Neural progenitor cell (in vitro differentiated cells): ENCODE measurements around the gene MOK. TPM values are rescaled to one million over a fixed set of nuclear protein-coding genes. Genes with fewer than 3 reads are reported as not detected.
A peak's percentile ranks its signal among the peaks of the same experiment; 100 is the strongest.

Source experiments
- DNase-seq: peaks from one replicate; pipeline ENCODE4 v3.0.0-alpha.2; 2016; ENCODE audit warnings: low spot score
- H2AFZ ChIP-seq: fragments of 200-600 bp; sonication (generic); replicated peaks from 2 replicates; pipeline ENCODE4 v1.6.1; 2016; ENCODE audit warnings: antibody characterized with exemption
- H3F3A ChIP-seq: fragments of 200-600 bp; sonication (generic); 2 replicates; pipeline ENCODE4 v1.6.1; 2016; ENCODE audit warnings: antibody characterized with exemption, low read depth
- H3K27ac ChIP-seq: fragments of 200-600 bp; sonication (generic); 2 replicates; pipeline ENCODE4 v1.5.1; 2016; ENCODE audit warnings: mild to moderate bottlenecking
- H3K27me3 ChIP-seq: fragments of 200-600 bp; sonication (generic); 2 replicates; pipeline ENCODE4 v1.6.1; 2016; ENCODE audit warnings: mild to moderate bottlenecking, moderate library complexity
- H3K36me3 ChIP-seq: fragments of 200-600 bp; sonication (generic); 2 replicates; pipeline ENCODE4 v1.5.1; 2016
- H3K4me1 ChIP-seq: fragments of 200-600 bp; sonication (generic); 2 replicates; pipeline ENCODE4 v1.6.1; 2016; ENCODE audit warnings: mixed run types
- H3K4me2 ChIP-seq: fragments of 200-600 bp; sonication (generic); 2 replicates; pipeline ENCODE4 v1.6.1; 2016
- H3K4me3 ChIP-seq: fragments of 200-600 bp; sonication (generic); 2 replicates; pipeline ENCODE4 v1.5.1; 2016
- H3K79me2 ChIP-seq: fragments of 200-600 bp; sonication (generic); 2 replicates; pipeline ENCODE4 v1.6.1; 2016; ENCODE audit warnings: low read depth
- H3K9ac ChIP-seq: fragments of 200-600 bp; sonication (generic); 2 replicates; pipeline ENCODE4 v1.6.1; 2016
- H3K9me3 ChIP-seq: fragments of 200-600 bp; sonication (generic); 2 replicates; pipeline ENCODE4 v1.5.1; 2016; ENCODE audit warnings: low read depth
- H4K20me1 ChIP-seq: fragments of 200-600 bp; sonication (generic); 2 replicates; pipeline ENCODE4 v1.6.1; 2016; ENCODE audit warnings: low read depth
- H3K27ac Mint-ChIP-seq: 3 replicates; pipeline ENCODE4 v1.8.0; 2021; ENCODE audit warnings: mixed read lengths
- H3K27me3 Mint-ChIP-seq: 2 replicates; pipeline ENCODE4 v1.8.0; 2022; ENCODE audit warnings: low read depth, mild to moderate bottlenecking, inconsistent platforms, moderate library complexity, mixed read lengths; ENCODE audit not compliant: insufficient read depth
- H3K36me3 Mint-ChIP-seq: 3 replicates; pipeline ENCODE4 v1.8.0; 2021; ENCODE audit warnings: mixed read lengths
- H3K4me1 Mint-ChIP-seq: 3 replicates; pipeline ENCODE4 v1.8.0; 2021; ENCODE audit warnings: mixed read lengths
- H3K4me3 Mint-ChIP-seq: 3 replicates; pipeline ENCODE4 v1.8.0; 2021; ENCODE audit warnings: mild to moderate bottlenecking, moderate library complexity, mixed read lengths
- H3K9me3 Mint-ChIP-seq: 3 replicates; pipeline ENCODE4 v1.8.0; 2020; ENCODE audit warnings: mixed read lengths
- EZH2 ChIP-seq: fragments of 200-600 bp; sonication (generic); IDR thresholded peaks from 2 replicates; pipeline ENCODE4 v1.6.1; 2017; ENCODE audit warnings: antibody characterized with exemption, mild to moderate bottlenecking, moderate library complexity
- EZH2phosphoT487 ChIP-seq: fragments of 200-600 bp; sonication (generic); IDR thresholded peaks from 2 replicates; pipeline ENCODE4 v1.6.1; 2017; ENCODE audit warnings: antibody characterized with exemption
- total RNA-seq: library from RNA; depleted of rRNA; stranded (reverse); fragments of >200 nt; gene quantifications from 2 replicates; pipeline ENCODE4 v1.2.3, GENCODE V29; 2015; ENCODE audit warnings: low replicate concordance
- TF ChIP-seq, protein P1 (sequence below): fragments of 200-600 bp; sonication (generic); IDR thresholded peaks from 2 replicates; pipeline ENCODE4 v1.5.1; 2017; ENCODE audit warnings: antibody characterized with exemption, mild to moderate bottlenecking

The MOK gene
- total RNA-seq, 1 donor from 2014 or later, result 9.9 TPM

DNA sequence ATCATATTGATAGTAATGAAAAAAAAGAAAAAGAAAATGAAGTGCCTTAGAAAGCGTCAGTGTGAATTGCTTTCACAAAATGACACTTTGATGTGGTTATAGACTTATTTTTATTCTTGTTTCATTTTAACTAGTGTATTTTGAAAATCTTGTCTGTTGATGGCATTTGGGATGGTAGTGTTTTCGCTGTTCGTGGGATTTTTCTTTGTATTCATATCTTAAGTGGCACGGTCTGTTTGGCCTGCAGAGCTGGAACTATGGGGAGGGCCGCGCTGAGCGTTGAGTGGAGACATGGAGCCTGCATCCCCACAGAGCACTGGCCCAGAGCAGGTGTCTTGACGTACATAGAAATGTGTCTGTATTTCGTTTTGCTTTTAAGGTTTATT is 103.6 kb downstream of the MOK start:
- peaks cover 20% of the 10 kb centered on the region for H4K20me1 ChIP-seq
- H2AFZ ChIP-seq, result no peak overlapping the region
- TF ChIP-seq EZH2 (no peak), EZH2phosphoT487 (no peak)
- TF ChIP-seq, protein P1, sequence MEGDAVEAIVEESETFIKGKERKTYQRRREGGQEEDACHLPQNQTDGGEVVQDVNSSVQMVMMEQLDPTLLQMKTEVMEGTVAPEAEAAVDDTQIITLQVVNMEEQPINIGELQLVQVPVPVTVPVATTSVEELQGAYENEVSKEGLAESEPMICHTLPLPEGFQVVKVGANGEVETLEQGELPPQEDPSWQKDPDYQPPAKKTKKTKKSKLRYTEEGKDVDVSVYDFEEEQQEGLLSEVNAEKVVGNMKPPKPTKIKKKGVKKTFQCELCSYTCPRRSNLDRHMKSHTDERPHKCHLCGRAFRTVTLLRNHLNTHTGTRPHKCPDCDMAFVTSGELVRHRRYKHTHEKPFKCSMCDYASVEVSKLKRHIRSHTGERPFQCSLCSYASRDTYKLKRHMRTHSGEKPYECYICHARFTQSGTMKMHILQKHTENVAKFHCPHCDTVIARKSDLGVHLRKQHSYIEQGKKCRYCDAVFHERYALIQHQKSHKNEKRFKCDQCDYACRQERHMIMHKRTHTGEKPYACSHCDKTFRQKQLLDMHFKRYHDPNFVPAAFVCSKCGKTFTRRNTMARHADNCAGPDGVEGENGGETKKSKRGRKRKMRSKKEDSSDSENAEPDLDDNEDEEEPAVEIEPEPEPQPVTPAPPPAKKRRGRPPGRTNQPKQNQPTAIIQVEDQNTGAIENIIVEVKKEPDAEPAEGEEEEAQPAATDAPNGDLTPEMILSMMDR, result no peak
- no peaks in the 10 kb centered on the region for H3K36me3 ChIP-seq
- no peaks in the 10 kb centered on the region for H3K4me1 ChIP-seq
- H3K4me3 ChIP-seq, result no peak overlapping the region
- H3K4me1 Mint-ChIP-seq, result peaks cover 8% of the 10 kb centered on the region
- no peak for DNase-seq
- H3K27me3 ChIP-seq, result no peaks in the 10 kb centered on the region
- H3K27me3 Mint-ChIP-seq, result peaks cover under 1% of the 10 kb centered on the region
- H3K27ac ChIP-seq, result no peak overlapping the region
- H3K9ac ChIP-seq, result peak overlapping the region; percentile 6
- no peak overlapping the region for H3K27ac Mint-ChIP-seq
- H3K9me3 ChIP-seq, result no peaks in the 10 kb centered on the region
- H3K9me3 Mint-ChIP-seq, result no peaks in the 10 kb centered on the region
- no peak overlapping the region for H3K4me3 Mint-ChIP-seq
- H3K4me2 ChIP-seq, result no peak overlapping the region
- H3K79me2 ChIP-seq, result peaks cover 33% of the 10 kb centered on the region
- H3K36me3 Mint-ChIP-seq, result peaks cover 28% of the 10 kb centered on the region
- H3F3A ChIP-seq, result no peaks in the 10 kb centered on the region

DNA sequence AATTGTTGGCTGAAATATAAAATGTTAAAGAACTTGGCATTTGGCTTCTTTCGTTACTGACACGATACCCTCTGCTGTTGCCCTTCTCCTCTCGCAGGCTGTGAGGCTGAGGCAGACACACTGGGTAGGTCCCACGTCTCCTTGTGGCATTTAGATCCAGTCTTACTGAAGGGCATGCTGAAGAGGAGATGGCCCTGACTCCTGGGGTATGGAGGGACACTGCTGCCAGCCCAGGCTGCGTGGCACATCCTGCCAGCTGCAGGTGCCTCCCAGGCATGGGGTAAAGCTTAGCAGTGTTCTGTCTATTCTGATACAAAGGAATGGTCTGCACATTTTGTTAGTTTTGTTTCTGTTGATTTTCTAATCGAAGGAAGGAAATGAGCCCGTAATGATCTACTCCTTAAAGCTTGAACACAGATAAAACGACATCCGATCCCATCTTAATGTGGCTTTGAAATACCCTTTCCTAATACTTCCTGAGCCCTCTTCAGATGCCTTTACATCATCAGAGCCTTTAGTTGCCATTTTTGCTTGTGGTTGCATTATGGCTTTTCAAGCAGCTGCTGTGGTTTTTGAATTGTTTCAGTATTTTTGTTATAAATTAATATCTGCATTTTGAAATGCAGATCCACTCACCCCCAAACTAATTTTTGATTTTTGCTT is 104.1 kb downstream of the MOK start:
- H3K27ac ChIP-seq, result no peak overlapping the region
- Mint-ChIP-seq H3K4me3 (no peak overlapping the region), H3K27ac (no peak overlapping the region), H3K9me3 (no peaks in the 10 kb centered on the region), H3K36me3 (peaks cover 30% of the 10 kb centered on the region), H3K27me3 (peaks cover 2% of the 10 kb centered on the region), H3K4me1 (peaks cover 6% of the 10 kb centered on the region)
- no peaks in the 10 kb centered on the region for H3K27me3 ChIP-seq
- H3K4me2 ChIP-seq, result no peak overlapping the region
- H3K9me3 ChIP-seq, result no peaks in the 10 kb centered on the region
- H2AFZ ChIP-seq, result no peak overlapping the region
- DNase-seq, result no peak
- H3K9ac ChIP-seq, result peak overlapping the region; percentile 6
- no peak overlapping the region for H3K4me3 ChIP-seq
- no peaks in the 10 kb centered on the region for H3F3A ChIP-seq
- H3K36me3 ChIP-seq, result no peaks in the 10 kb centered on the region
- peaks cover 22% of the 10 kb centered on the region for H4K20me1 ChIP-seq
- no peak for TF ChIP-seq EZH2phosphoT487
- TF ChIP-seq, protein P1, result no peak
- TF ChIP-seq EZH2, result no peak
- peaks cover 39% of the 10 kb centered on the region for H3K79me2 ChIP-seq
- no peaks in the 10 kb centered on the region for H3K4me1 ChIP-seq

DNA sequence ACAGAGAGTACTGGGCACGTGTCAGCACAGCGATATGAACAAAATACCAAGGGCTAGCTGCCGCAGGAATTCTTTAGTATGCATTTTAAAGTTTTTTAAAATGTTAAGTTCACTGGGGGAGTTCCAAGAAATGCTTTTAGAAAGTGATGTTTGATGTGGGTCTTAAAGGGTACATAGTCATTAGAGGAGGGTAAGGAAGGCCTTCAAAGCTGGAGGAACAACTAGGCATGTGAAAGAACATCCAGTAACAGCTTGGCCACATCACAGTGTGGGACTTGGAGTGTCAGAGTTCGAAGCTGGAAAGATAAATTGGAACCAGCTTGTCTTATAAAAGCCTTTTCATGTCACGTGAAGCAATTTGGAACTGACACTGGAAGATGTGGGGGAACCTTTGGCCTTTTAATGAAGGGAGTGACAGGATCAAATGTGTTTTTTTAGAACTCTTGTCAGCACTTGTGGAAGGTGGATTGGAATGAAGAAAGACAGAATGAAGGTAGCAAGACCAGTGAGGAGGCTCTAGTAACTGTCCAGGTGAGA is 107.6 kb downstream of the MOK start:
- peaks cover 6% of the 10 kb centered on the region for H3F3A ChIP-seq

More for the DNA sequence above, 107.6 kb downstream of the MOK start:
- no peaks in the 10 kb centered on the region for H3K9me3 ChIP-seq
- H3K79me2 ChIP-seq, result peaks cover 28% of the 10 kb centered on the region
- H2AFZ ChIP-seq, result no peak overlapping the region
- H3K27me3 ChIP-seq, result no peaks in the 10 kb centered on the region
- no peak overlapping the region for H3K4me2 ChIP-seq
- Mint-ChIP-seq H3K27ac (peak overlapping the region; percentile 8), H3K9me3 (no peaks in the 10 kb centered on the region), H3K27me3 (peaks cover 2% of the 10 kb centered on the region), H3K4me3 (no peak overlapping the region), H3K4me1 (peaks cover 8% of the 10 kb centered on the region), H3K36me3 (peaks cover 18% of the 10 kb centered on the region)
- H3K9ac ChIP-seq, result no peak overlapping the region
- TF ChIP-seq EZH2phosphoT487 (no peak), EZH2 (no peak)
- TF ChIP-seq, protein P1, result no peak
- no peak overlapping the region for H3K27ac ChIP-seq
- H3K36me3 ChIP-seq, result no peaks in the 10 kb centered on the region
- H3K4me3 ChIP-seq, result no peak overlapping the region
- DNase-seq, result no peak
- peaks cover 7% of the 10 kb centered on the region for H3K4me1 ChIP-seq
- peaks cover 44% of the 10 kb centered on the region for H4K20me1 ChIP-seq
